Endothelial cell of umbilical vein (primary cell): ENCODE measurements around the gene SLC6A20. TPM values are rescaled to one million over a fixed set of nuclear protein-coding genes. Genes with fewer than 3 reads are reported as not detected.

ENCODE experiments used
- BruUV-seq: library from RNA; stranded (reverse); fragments of 400-500 nt; replicated peaks from 2 replicates; lab custom pipeline; 2021; lab: Mats Ljungman, UMichigan
- CTCF ChIA-PET: fragments of 300-600, 350-600 bp; sonication (Branson Sonifier 250); formaldehyde crosslinking; loops from one replicate; lab custom pipeline; 2021; ENCODE audit warnings: antibody characterized with exemption, inconsistent platforms; lab: Charles Lee
- POLR2A ChIA-PET: fragments of 300-600, 350-600 bp; sonication (Branson Sonifier 250); formaldehyde crosslinking; loops from one replicate; lab custom pipeline; 2021; ENCODE audit warnings: antibody characterized with exemption, inconsistent platforms; lab: Charles Lee
- DNase-seq: peaks from one replicate; pipeline ENCODE4 v3.0.0-alpha.2; 2011; ENCODE audit warnings: low read depth, low spot score
- FAIRE-seq: peaks from 2 replicates; lab custom pipeline; 2011; peaks lifted over from hg19 to GRCh38; lab: Jason Lieb, UNC
- H2AFZ ChIP-seq: 2 replicates; pipeline ENCODE4 v1.6.0; 2012; ENCODE audit warnings: low read depth, low read length, control low read depth, inconsistent platforms
- H3K27ac ChIP-seq: 2 replicates; pipeline ENCODE4 v1.5.1; 2011; ENCODE audit warnings: low read depth, mild to moderate bottlenecking, control low read depth, low read length, moderate library complexity; ENCODE audit not compliant: insufficient read depth
- H3K27me3 ChIP-seq, 2 experiments: 2 replicates each; pipeline versions ENCODE4 v1.6.0 to v1.6.1; 2011; ENCODE audit warnings: low read length in 2 of 2, mixed read lengths in 1 of 2; ENCODE audit not compliant: control insufficient read depth in 2 of 2, insufficient read depth in 2 of 2
- H3K36me3 ChIP-seq, 2 experiments: 2 replicates in 1 of 2; 3 replicates in 1 of 2; pipeline ENCODE4 v1.5.1; 2011; ENCODE audit warnings: low read length in 2 of 2, mild to moderate bottlenecking in 1 of 2, moderate library complexity in 1 of 2; ENCODE audit not compliant: control insufficient read depth in 2 of 2, insufficient read depth in 2 of 2; ENCODE audit errors: extremely low read depth in 1 of 2
- H3K4me1 ChIP-seq: 3 replicates; pipeline ENCODE4 v1.5.1; 2011; ENCODE audit warnings: mild to moderate bottlenecking, low read length; ENCODE audit not compliant: control insufficient read depth, insufficient read depth; ENCODE audit errors: extremely low read depth
- H3K4me2 ChIP-seq: 2 replicates; pipeline ENCODE4 v1.6.1; 2011; ENCODE audit warnings: low read length, control low read depth, mixed read lengths; ENCODE audit not compliant: insufficient read depth
- H3K4me3 ChIP-seq, 3 experiments: fragments of 200-600 bp in 1 of 3; sonication (generic), shearing (Covaris generic) in 1 of 3; replicated peaks in 1 of 3; 2 replicates each; pipeline ENCODE4 v1.5.1; 2011 to 2016; ENCODE audit warnings: control low read depth in 3 of 3, low read length in 3 of 3, mild to moderate bottlenecking in 2 of 3, inconsistent platforms in 1 of 3, low read depth in 1 of 3, moderate library complexity in 1 of 3; ENCODE audit not compliant: insufficient read depth in 1 of 3
- H3K79me2 ChIP-seq: 2 replicates; pipeline ENCODE4 v1.6.0; 2012; ENCODE audit warnings: low read length, inconsistent platforms; ENCODE audit not compliant: control insufficient read depth, insufficient read depth
- H3K9ac ChIP-seq: replicated peaks from 2 replicates; pipeline ENCODE3; 2011; ENCODE audit warnings: low read length, control low read depth; ENCODE audit not compliant: insufficient read depth; ENCODE audit errors: extremely low read depth
- H3K9me1 ChIP-seq: replicated peaks from 3 replicates; pipeline ENCODE4 v1.6.0; 2011; ENCODE audit warnings: mild to moderate bottlenecking, low read length; ENCODE audit not compliant: control insufficient read depth, insufficient read depth; ENCODE audit errors: extremely low read depth
- H3K9me3 ChIP-seq: replicated peaks from 2 replicates; pipeline ENCODE4 v1.5.1; 2012; ENCODE audit warnings: low read length, inconsistent platforms; ENCODE audit not compliant: control insufficient read depth, insufficient read depth
- H4K20me1 ChIP-seq: replicated peaks from 2 replicates; pipeline ENCODE3; 2011; ENCODE audit warnings: mild to moderate bottlenecking, low read length; ENCODE audit not compliant: control insufficient read depth, insufficient read depth; ENCODE audit errors: extremely low read depth
- CTCF ChIP-seq, 2 donors: IDR thresholded peaks; 1 replicate in 1 of 2; 2 replicates in 1 of 2; pipeline ENCODE4 v1.5.1; 2011; ENCODE audit warnings: low read length in 2 of 2, mild to moderate bottlenecking in 2 of 2, moderate library complexity in 2 of 2, control low read depth in 1 of 2, inconsistent platforms in 1 of 2, low read depth in 1 of 2; ENCODE audit not compliant: insufficient read depth in 1 of 2; ENCODE audit errors: extremely low read depth in 1 of 2
- EZH2 ChIP-seq: IDR thresholded peaks from 2 replicates; pipeline ENCODE4 v1.6.1; 2012; ENCODE audit warnings: borderline replicate concordance, low read depth, mild to moderate bottlenecking, moderate library complexity, low read length, inconsistent platforms; ENCODE audit not compliant: severe bottlenecking
- FOS ChIP-seq: IDR thresholded peaks from 2 replicates; pipeline ENCODE4 v1.6.1; 2011; ENCODE audit warnings: mild to moderate bottlenecking, low read length, moderate library complexity, borderline replicate concordance; ENCODE audit not compliant: insufficient read depth
- GATA2 ChIP-seq: IDR thresholded peaks from 2 replicates; pipeline ENCODE4 v1.7.0; 2011; ENCODE audit warnings: low read depth, mild to moderate bottlenecking, moderate library complexity, mixed read lengths, low read length; ENCODE audit not compliant: insufficient read length, insufficient read depth
- JUN ChIP-seq: IDR thresholded peaks from 2 replicates; pipeline ENCODE4 v1.6.1; 2011; ENCODE audit warnings: borderline replicate concordance, low read depth; ENCODE audit not compliant: insufficient read length, insufficient read depth
- MAX ChIP-seq: IDR thresholded peaks from 2 replicates; pipeline ENCODE4 v1.6.1; 2011; ENCODE audit not compliant: insufficient read depth, insufficient read length
- MYC ChIP-seq: IDR thresholded peaks from one replicate; pipeline ENCODE4 v1.6.1; 2011; ENCODE audit warnings: mild to moderate bottlenecking, low read depth, low read length
- POLR2A ChIP-seq: IDR thresholded peaks from 2 replicates; pipeline ENCODE4 v1.6.1; 2012; ENCODE audit warnings: low read depth, mild to moderate bottlenecking, control low read depth, low read length
- POLR2AphosphoS5 ChIP-seq: IDR thresholded peaks from 2 replicates; pipeline ENCODE4 v1.6.1; 2012; ENCODE audit warnings: low read depth, mild to moderate bottlenecking, control low read depth, low read length, moderate library complexity; ENCODE audit not compliant: insufficient read depth
- dilution Hi-C: fragments of 300-500 bp; cut with MboI; formaldehyde crosslinking; loops from one replicate; pipeline ENCODE4 v1.15.0; 2019; ENCODE audit warnings: low sequenced_read_pairs; ENCODE audit not compliant: extremely low pct_ligation_motif_present
- intact Hi-C: fragments of 100-400 bp; cut with micrococcal nuclease; formaldehyde crosslinking; loops from one replicate; pipeline ENCODE4 v1.10.0; 2022
- polyA plus RNA-seq, 4 experiments: library from polyadenylated mRNA; depleted of rRNA in 3 of 4; stranded (reverse) in 3 of 4; unstranded in 1 of 4; fragments of >200 nt; gene quantifications; 2 replicates each; pipeline versions ENCODE4 v1.2.1 to v1.2.3, GENCODE V29; 2011 to 2012; ENCODE audit warnings: missing spikeins in 1 of 4
- total RNA-seq: library from RNA; stranded (reverse); gene quantifications from 2 replicates; pipeline ENCODE4 v1.2.3, GENCODE V29; 2021

The SLC6A20 gene
- total and polyA plus RNA-seq, 2 donors (not counting 3 experiments of a cell fraction or from before 2014, with no cell fraction given), result not detected

- Histone ChIP-seq H3K36me3 (no peaks in the 10 kb centered on the region), H3K4me3 (no peak overlapping the region), H3K27me3 (peaks cover 4 to 21% of the 10 kb centered on the region in 2 experiments), H3K79me2 (no peaks in the 10 kb centered on the region), H2AFZ (no peak overlapping the region), H4K20me1 (no peaks in the 10 kb centered on the region), H3K9me3 (no peaks in the 10 kb centered on the region), H3K9me1 (no peaks in the 10 kb centered on the region), H3K4me2 (no peak overlapping the region), H3K4me1 (no peaks in the 10 kb centered on the region), H3K27ac (no peak overlapping the region), H3K9ac (no peak overlapping the region)
- no TSS peak for BruUV-seq
- POLR2A ChIA-PET, result no interaction called here
- DNase-seq, result no peak
- intact Hi-C loops, result no loop called here
- FAIRE-seq, result no peak
- no peak for TF ChIP-seq GATA2
- no peak for TF ChIP-seq FOS
- no peak for TF ChIP-seq POLR2A
- no peak for TF ChIP-seq MAX
- no peak for TF ChIP-seq JUN
- TF ChIP-seq EZH2, result no peak
- TF ChIP-seq POLR2AphosphoS5, result no peak
- TF ChIP-seq MYC, result no peak
- no peak for TF ChIP-seq CTCF (IDR thresholded peaks at IDR 0.05; ENCODE audit: extremely low read depth in 1 of 2, insufficient read depth in 1 of 2, low read depth in 1 of 2, low read length in 2 of 2)
- dilution Hi-C loops, result no loop called here
- CTCF ChIA-PET, result interaction anchor here (0.7 to 1.1 kb wide), 2 partner anchors 11 to 26 kb away, joined by 3 read pairs; no protein-coding TSS in a partner anchor
These were observed 9.4 kb downstream of the SLC6A20 start for GRCh38 chr3:45786801-45787495.
